Activated naive CD8-positive, alpha-beta T cell treated with anti-CD3 and anti-CD28 coated beads for 36 hours (primary cell): ENCODE results near the gene PRKN. TPM values are rescaled to one million over a fixed set of nuclear protein-coding genes. Genes with fewer than 3 reads are reported as not detected.
A peak's percentile ranks its signal among the peaks of the same experiment; 100 is the strongest.

Source experiments
- DNase-seq: peaks from one replicate; pipeline ENCODE4 v3.0.0; 2021
- H3K27ac Mint-ChIP-seq: one replicate; pipeline ENCODE4 v1.8.0; 2022; ENCODE audit warnings: mild to moderate bottlenecking, moderate library complexity, mixed read lengths
- H3K27me3 Mint-ChIP-seq: one replicate; pipeline ENCODE4 v1.8.0; 2022; ENCODE audit warnings: mild to moderate bottlenecking, mixed read lengths
- H3K36me3 Mint-ChIP-seq: one replicate; pipeline ENCODE4 v1.8.0; 2021; ENCODE audit warnings: mild to moderate bottlenecking, mixed read lengths
- H3K4me1 Mint-ChIP-seq: one replicate; pipeline ENCODE4 v1.8.0; 2021; ENCODE audit warnings: mixed read lengths
- H3K4me3 Mint-ChIP-seq: one replicate; pipeline ENCODE4 v1.8.0; 2022; ENCODE audit warnings: mild to moderate bottlenecking, moderate library complexity, mixed read lengths
- H3K9me3 Mint-ChIP-seq: one replicate; pipeline ENCODE4 v1.8.0; 2022; ENCODE audit warnings: mixed read lengths
- total RNA-seq, 2 experiments: library from RNA; stranded (reverse); gene quantifications; one replicate each; pipeline ENCODE4 v1.2.3, GENCODE V29; 2021

The PRKN gene
- total RNA-seq, 2 experiments from 2014 or later: 0.26 to 0.52 TPM

GRCh38 chr6:162151021-162151665, 576.4 kb downstream of the PRKN start:
- DNase-seq: no peak
- Mint-ChIP-seq H3K4me3 (no peak overlapping the region), H3K9me3 (peaks cover 3% of the 10 kb centered on the region), H3K27ac (no peak overlapping the region), H3K27me3 (no peaks in the 10 kb centered on the region), H3K4me1 (no peaks in the 10 kb centered on the region), H3K36me3 (no peaks in the 10 kb centered on the region)

- Mint-ChIP-seq H3K4me1 (no peaks in the 10 kb centered on the region), H3K4me3 (no peak overlapping the region), H3K27me3 (no peaks in the 10 kb centered on the region), H3K9me3 (peaks cover 3% of the 10 kb centered on the region), H3K27ac (no peak overlapping the region), H3K36me3 (no peaks in the 10 kb centered on the region)
- no peak for DNase-seq
These were observed 577.3 kb downstream of the PRKN start for GRCh38 chr6:162150295-162150694.

GRCh38 chr6:162149786-162150185, 577.8 kb downstream of the PRKN start:
- no peak overlapping the region for H3K27ac Mint-ChIP-seq
- no peak for DNase-seq
- H3K9me3 Mint-ChIP-seq: peaks cover 3% of the 10 kb centered on the region
- no peak overlapping the region for H3K4me3 Mint-ChIP-seq
- H3K27me3 Mint-ChIP-seq: no peaks in the 10 kb centered on the region
- no peaks in the 10 kb centered on the region for H3K36me3 Mint-ChIP-seq
- no peaks in the 10 kb centered on the region for H3K4me1 Mint-ChIP-seq

- peaks cover 1% of the 10 kb centered on the region for H3K9me3 Mint-ChIP-seq
- no peaks in the 10 kb centered on the region for H3K4me1 Mint-ChIP-seq
- H3K27ac Mint-ChIP-seq: no peak overlapping the region
- H3K27me3 Mint-ChIP-seq: no peaks in the 10 kb centered on the region
- H3K36me3 Mint-ChIP-seq: no peaks in the 10 kb centered on the region
- no peak overlapping the region for H3K4me3 Mint-ChIP-seq
- no peak for DNase-seq
These were observed 579.8 kb downstream of the PRKN start for GRCh38 chr6:162147805-162148204.

- Mint-ChIP-seq H3K4me3 (no peak overlapping the region), H3K27ac (no peak overlapping the region), H3K36me3 (no peaks in the 10 kb centered on the region), H3K9me3 (peaks cover 1% of the 10 kb centered on the region), H3K27me3 (no peaks in the 10 kb centered on the region), H3K4me1 (no peaks in the 10 kb centered on the region)
- no peak for DNase-seq
These were observed 580.3 kb downstream of the PRKN start for GRCh38 chr6:162147281-162147680.

- no peaks in the 10 kb centered on the region for H3K4me1 Mint-ChIP-seq
- H3K4me3 Mint-ChIP-seq: no peak overlapping the region
These were observed 587.2 kb downstream of the PRKN start for GRCh38 chr6:162140251-162140852.

GRCh38 chr6:162125659-162126058, 601.9 kb downstream of the PRKN start:
- Mint-ChIP-seq H3K4me3 (no peak overlapping the region), H3K4me1 (no peaks in the 10 kb centered on the region), H3K27me3 (no peaks in the 10 kb centered on the region), H3K36me3 (no peaks in the 10 kb centered on the region), H3K9me3 (no peaks in the 10 kb centered on the region), H3K27ac (no peak overlapping the region)
- no peak for DNase-seq

More at GRCh38 chr6:162140251-162140852, 587.2 kb downstream of the PRKN start:
- Mint-ChIP-seq H3K27me3 (no peaks in the 10 kb centered on the region), H3K9me3 (peaks cover 14% of the 10 kb centered on the region), H3K27ac (no peak overlapping the region), H3K36me3 (peaks cover 4% of the 10 kb centered on the region)
- DNase-seq: no peak

- Mint-ChIP-seq H3K27ac (no peak overlapping the region), H3K9me3 (no peaks in the 10 kb centered on the region), H3K4me3 (no peak overlapping the region), H3K27me3 (no peaks in the 10 kb centered on the region), H3K36me3 (no peaks in the 10 kb centered on the region), H3K4me1 (no peaks in the 10 kb centered on the region)
- no peak for DNase-seq
These were observed 602.7 kb downstream of the PRKN start for GRCh38 chr6:162124710-162125435.

GRCh38 chr6:162123797-162124196, 603.8 kb downstream of the PRKN start:
- no peak for DNase-seq
- H3K9me3 Mint-ChIP-seq: no peaks in the 10 kb centered on the region
- no peak overlapping the region for H3K27ac Mint-ChIP-seq
- no peaks in the 10 kb centered on the region for H3K27me3 Mint-ChIP-seq
- H3K36me3 Mint-ChIP-seq: no peaks in the 10 kb centered on the region
- H3K4me1 Mint-ChIP-seq: peaks cover 5% of the 10 kb centered on the region
- H3K4me3 Mint-ChIP-seq: no peak overlapping the region

- Mint-ChIP-seq H3K27me3 (no peaks in the 10 kb centered on the region), H3K36me3 (peaks cover 2% of the 10 kb centered on the region), H3K4me3 (no peak overlapping the region), H3K4me1 (peaks cover 5% of the 10 kb centered on the region), H3K9me3 (peaks cover 1% of the 10 kb centered on the region), H3K27ac (peak overlapping the region; percentile 10)
- DNase-seq: no peak
These were observed 608.2 kb downstream of the PRKN start for GRCh38 chr6:162119341-162119740.

- no peak overlapping the region for H3K4me3 Mint-ChIP-seq
- H3K4me1 Mint-ChIP-seq: peaks cover 5% of the 10 kb centered on the region
These were observed 608.9 kb downstream of the PRKN start for GRCh38 chr6:162118706-162119105.

GRCh38 chr6:162116902-162117525, 610.6 kb downstream of the PRKN start:
- Mint-ChIP-seq H3K36me3 (peaks cover 3% of the 10 kb centered on the region), H3K27me3 (no peaks in the 10 kb centered on the region), H3K4me3 (no peak overlapping the region), H3K9me3 (peaks cover 3% of the 10 kb centered on the region), H3K4me1 (peaks cover 5% of the 10 kb centered on the region), H3K27ac (no peak overlapping the region)
- no peak for DNase-seq

More at GRCh38 chr6:162118706-162119105, 608.9 kb downstream of the PRKN start:
- no peak for DNase-seq
- H3K36me3 Mint-ChIP-seq: peaks cover 2% of the 10 kb centered on the region
- H3K27me3 Mint-ChIP-seq: no peaks in the 10 kb centered on the region
- no peak overlapping the region for H3K27ac Mint-ChIP-seq
- H3K9me3 Mint-ChIP-seq: peaks cover 2% of the 10 kb centered on the region

GRCh38 chr6:162109480-162110050, 618.0 kb downstream of the PRKN start:
- no peaks in the 10 kb centered on the region for H3K27me3 Mint-ChIP-seq
- DNase-seq: no peak
- H3K9me3 Mint-ChIP-seq: peaks cover 7% of the 10 kb centered on the region
- H3K4me1 Mint-ChIP-seq: no peaks in the 10 kb centered on the region
- peaks cover 3% of the 10 kb centered on the region for H3K36me3 Mint-ChIP-seq
- no peak overlapping the region for H3K4me3 Mint-ChIP-seq
- no peak overlapping the region for H3K27ac Mint-ChIP-seq

- Mint-ChIP-seq H3K4me1 (no peaks in the 10 kb centered on the region), H3K9me3 (peaks cover 5% of the 10 kb centered on the region), H3K27ac (no peak overlapping the region), H3K27me3 (no peaks in the 10 kb centered on the region), H3K4me3 (no peak overlapping the region), H3K36me3 (peaks cover 2% of the 10 kb centered on the region)
- no peak for DNase-seq
These were observed 619.5 kb downstream of the PRKN start for GRCh38 chr6:162108041-162108440.

GRCh38 chr6:162100096-162100495, 627.5 kb downstream of the PRKN start:
- Mint-ChIP-seq H3K4me3 (no peak overlapping the region), H3K4me1 (peaks cover 3% of the 10 kb centered on the region), H3K27ac (peak overlapping the region; percentile 67), H3K9me3 (peaks cover 18% of the 10 kb centered on the region), H3K36me3 (peaks cover 3% of the 10 kb centered on the region), H3K27me3 (no peaks in the 10 kb centered on the region)
- DNase-seq: no peak
